Measurements from ENCODE around the gene MYL3. TPM values are rescaled to one million over a fixed set of nuclear protein-coding genes. Genes with fewer than 3 reads are reported as not detected.

The MYL3 gene
- total RNA-seq, 1 experiment from 2014 or later: not detected

GRCh38 chr3:46848271-46849044 lies 14.8 kb downstream of the MYL3 start:
- Histone ChIP-seq H3K36me3 (no peaks in the 10 kb centered on the region), H3K9me3 (replicated peaks) (no peaks in the 10 kb centered on the region), H3K27ac (no peak overlapping the region), H3K4me1 (0 out of 2 replicates have a peak, but pooled peaks cover 2% of the 10 kb centered on the region), H3K4me3 (no peak overlapping the region), H3K27me3 (no peaks in the 10 kb centered on the region)
- DNase-seq: peak; percentile 39 to 43

DNA sequence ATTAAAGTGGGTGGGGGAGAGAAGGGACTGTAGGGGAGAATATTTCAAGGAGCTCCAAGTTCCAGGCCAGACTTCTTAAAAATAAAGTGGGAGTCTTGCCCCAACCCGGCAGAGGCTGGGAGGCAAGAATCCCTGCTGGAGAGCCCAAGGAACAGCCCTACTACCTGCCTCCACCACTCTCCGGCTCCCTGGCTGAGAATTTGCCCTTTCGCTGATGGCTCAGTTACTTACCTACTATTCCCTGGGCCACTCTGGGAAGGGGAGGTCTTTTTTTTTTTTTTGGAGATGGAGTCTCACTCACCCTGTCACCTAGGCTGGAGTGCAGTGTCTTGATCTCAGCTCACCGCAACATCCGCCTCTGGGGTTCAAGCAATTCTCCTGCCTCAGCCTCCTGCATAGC lies 15.5 kb downstream of the MYL3 start:
- no peak for DNase-seq
- 0 out of 2 replicates have a peak, but pooled peaks cover 2% of the 10 kb centered on the region for H3K4me1 ChIP-seq

DNA sequence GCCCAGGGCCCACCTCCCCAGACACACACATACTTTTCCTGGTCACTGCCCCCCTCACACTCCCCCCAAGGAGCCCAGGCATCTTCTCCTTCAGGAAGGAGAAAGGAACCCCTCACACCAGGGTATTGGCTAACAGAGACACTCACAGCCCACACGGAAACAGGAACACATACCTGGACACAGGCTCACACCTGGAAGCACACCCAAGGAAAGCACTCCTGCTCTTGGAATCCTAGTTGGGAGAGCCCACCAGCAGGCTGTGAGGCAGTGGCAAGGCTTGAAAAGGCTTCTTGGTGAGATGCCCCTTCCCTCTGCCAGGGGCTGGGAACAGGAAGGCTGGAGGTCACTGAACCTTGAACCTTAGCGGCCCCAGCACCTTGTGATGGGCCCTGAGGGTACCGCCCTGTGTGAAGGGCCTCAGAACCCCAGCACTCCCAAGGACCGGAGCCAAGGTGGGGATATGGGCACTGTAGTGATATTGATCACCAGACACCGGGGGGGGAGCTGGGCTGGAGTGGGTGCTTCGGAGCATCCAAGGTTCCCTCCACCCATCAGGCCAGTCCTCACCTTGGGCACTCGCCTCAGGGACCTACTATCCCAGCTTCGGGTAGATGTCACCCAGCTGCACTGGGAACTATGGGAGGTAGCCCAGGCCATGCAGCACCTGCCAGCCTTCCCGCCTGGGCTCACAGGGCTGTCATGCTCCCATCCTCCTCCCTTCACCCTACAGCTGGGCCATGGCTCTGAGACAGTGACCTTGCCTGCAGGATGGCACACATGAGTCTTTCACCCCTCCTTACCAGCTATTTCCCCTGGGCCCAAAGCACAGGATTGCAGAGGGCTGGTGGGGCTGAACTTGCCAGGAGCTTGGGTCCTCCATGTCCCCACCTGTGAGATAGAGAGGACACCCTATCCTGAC lies 16.4 kb downstream of the MYL3 start:
- Histone ChIP-seq H3K4me3 (peak overlapping the region; percentile 65), H3K27me3 (no peaks in the 10 kb centered on the region), H3K4me1 (0 out of 2 replicates have a peak, but pooled peaks cover 2% of the 10 kb centered on the region), H3K9me3 (replicated peaks) (no peaks in the 10 kb centered on the region), H3K27ac (peak overlapping the region; percentile 93; the same call in 1 of the 2 replicates), H3K36me3 (no peaks in the 10 kb centered on the region)
- peak in 1 of 2 experiments; percentile 0 for DNase-seq

More for the DNA sequence above, 15.5 kb downstream of the MYL3 start:
- no peaks in the 10 kb centered on the region for H3K9me3 ChIP-seq (replicated peaks)
- no peaks in the 10 kb centered on the region for H3K27me3 ChIP-seq
- no peak overlapping the region for H3K27ac ChIP-seq
- no peak overlapping the region for H3K4me3 ChIP-seq
- H3K36me3 ChIP-seq: no peaks in the 10 kb centered on the region

- H3K27ac ChIP-seq: peak overlapping the region; percentile 93
- DNase-seq: peak; percentile 87 to 88
- peak overlapping the region; percentile 65 for H3K4me3 ChIP-seq
- H3K36me3 ChIP-seq: no peaks in the 10 kb centered on the region
- 0 out of 2 replicates have a peak, but pooled peaks cover 2% of the 10 kb centered on the region for H3K4me1 ChIP-seq
- no peaks in the 10 kb centered on the region for H3K9me3 ChIP-seq (replicated peaks)
- H3K27me3 ChIP-seq: no peaks in the 10 kb centered on the region
Measured at GRCh38 chr3:46845860-46846623, 17.2 kb downstream of the MYL3 start.

DNA sequence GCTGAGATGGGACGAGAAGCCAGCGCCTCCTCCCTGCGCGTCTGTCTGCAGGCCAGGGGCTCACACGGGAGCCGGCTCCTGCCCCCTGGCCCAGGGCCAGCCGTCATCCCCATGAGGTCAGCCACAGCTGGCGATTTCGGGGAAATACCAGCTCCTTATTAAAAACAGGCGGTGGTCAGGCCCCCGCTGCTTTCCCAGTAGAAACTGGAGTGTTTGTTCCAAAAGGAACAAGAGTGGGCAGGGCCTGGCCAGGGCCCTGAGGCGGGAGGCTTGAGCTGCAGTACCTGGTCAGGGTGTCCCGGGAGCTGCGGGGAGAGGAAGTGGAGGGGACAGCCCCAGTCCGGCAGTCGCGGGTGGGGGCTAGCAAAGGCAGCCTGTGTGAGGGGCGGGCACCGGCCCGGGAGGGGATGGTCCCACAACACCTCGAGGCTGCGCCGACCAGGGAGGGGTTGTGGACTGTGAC lies 17.8 kb downstream of the MYL3 start:
- Histone ChIP-seq H3K4me3 (peak overlapping the region; percentile 65), H3K27me3 (no peaks in the 10 kb centered on the region), H3K27ac (peak overlapping the region; percentile 93), H3K9me3 (replicated peaks) (0 out of 2 replicates have a peak, but pooled peaks cover 1% of the 10 kb centered on the region), H3K4me1 (0 out of 2 replicates have a peak, but pooled peaks cover 2% of the 10 kb centered on the region), H3K36me3 (no peaks in the 10 kb centered on the region)
- DNase-seq: peak; percentile 83 to 88

- Histone ChIP-seq H3K27ac (peak overlapping the region; percentile 93), H3K27me3 (no peaks in the 10 kb centered on the region)
Measured at GRCh38 chr3:46844881-46845312, 18.3 kb downstream of the MYL3 start.

GRCh38 chr3:46844397-46844796 lies 18.8 kb downstream of the MYL3 start:
- Histone ChIP-seq H3K27me3 (no peaks in the 10 kb centered on the region), H3K27ac (no peak overlapping the region), H3K9me3 (replicated peaks) (0 out of 2 replicates have a peak, but pooled peaks cover 2% of the 10 kb centered on the region), H3K4me3 (no peak overlapping the region), H3K4me1 (0 out of 2 replicates have a peak, but pooled peaks cover 2% of the 10 kb centered on the region), H3K36me3 (no peaks in the 10 kb centered on the region)
- DNase-seq: no peak

More at GRCh38 chr3:46844881-46845312, 18.3 kb downstream of the MYL3 start:
- DNase-seq: no peak
- 0 out of 2 replicates have a peak, but pooled peaks cover 2% of the 10 kb centered on the region for H3K9me3 ChIP-seq (replicated peaks)
- H3K4me1 ChIP-seq: 0 out of 2 replicates have a peak, but pooled peaks cover 2% of the 10 kb centered on the region
- H3K4me3 ChIP-seq: peak overlapping the region; percentile 65
- H3K36me3 ChIP-seq: no peaks in the 10 kb centered on the region

DNA sequence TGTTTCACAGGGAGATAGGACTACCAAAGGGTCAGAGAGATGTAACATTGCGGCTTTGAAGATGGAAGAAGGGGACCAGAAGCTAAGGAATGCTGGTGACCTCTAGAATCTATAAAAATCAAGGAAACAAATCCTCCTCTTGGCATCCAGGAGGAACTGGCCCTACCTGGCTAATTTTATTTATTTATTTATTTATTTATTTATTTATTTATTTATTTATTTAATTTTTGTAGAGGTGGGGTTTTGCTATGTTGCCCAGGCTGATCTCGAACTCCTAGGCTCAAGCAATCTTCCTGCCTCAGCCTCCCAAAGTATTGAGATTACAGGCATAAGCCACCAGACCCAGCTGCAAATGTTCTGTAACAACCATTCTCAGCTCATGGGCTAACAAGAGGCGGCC lies 19.7 kb downstream of the MYL3 start:
- H3K9me3 ChIP-seq (replicated peaks): peaks cover 2% of the 10 kb centered on the region; the same call in 1 of the 2 replicates
- no peak for DNase-seq
- no peaks in the 10 kb centered on the region for H3K27me3 ChIP-seq
- 0 out of 2 replicates have a peak, but pooled peaks cover 2% of the 10 kb centered on the region for H3K4me1 ChIP-seq
- H3K27ac ChIP-seq: no peak overlapping the region
- no peak overlapping the region for H3K4me3 ChIP-seq
- H3K36me3 ChIP-seq: no peaks in the 10 kb centered on the region

DNA sequence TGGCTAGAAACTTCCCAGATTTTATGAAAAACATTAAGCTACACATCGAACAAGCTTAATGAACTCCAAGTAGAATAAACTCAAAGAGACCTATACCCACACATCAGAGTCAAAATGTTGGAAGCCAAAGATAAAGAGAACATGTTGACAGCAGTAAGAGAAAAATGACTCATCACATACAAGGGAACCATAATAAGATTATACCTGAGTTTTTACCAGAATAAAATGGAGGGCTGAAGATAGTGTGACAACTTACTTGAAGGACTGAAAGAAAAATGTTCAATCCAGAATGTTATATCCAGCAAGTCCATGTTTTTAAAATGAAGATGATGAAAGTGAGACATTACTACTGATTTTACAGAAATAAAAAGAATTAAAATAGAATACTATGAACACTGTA lies 22.8 kb downstream of the MYL3 start:
- H3K4me1 ChIP-seq: no peaks in the 10 kb centered on the region
- H3K36me3 ChIP-seq: no peaks in the 10 kb centered on the region
- H3K4me3 ChIP-seq: no peak overlapping the region
- no peaks in the 10 kb centered on the region for H3K27me3 ChIP-seq
- no peak overlapping the region for H3K27ac ChIP-seq
- H3K9me3 ChIP-seq (replicated peaks): peaks cover 2% of the 10 kb centered on the region; the same call in 1 of the 2 replicates
- no peak for DNase-seq

- no peak overlapping the region for H3K27ac ChIP-seq
- H3K4me3 ChIP-seq: no peak overlapping the region
- no peak for DNase-seq
- H3K9me3 ChIP-seq (replicated peaks): peaks cover 2% of the 10 kb centered on the region; the same call in 1 of the 2 replicates
- H3K27me3 ChIP-seq: no peaks in the 10 kb centered on the region
- no peaks in the 10 kb centered on the region for H3K4me1 ChIP-seq
- no peaks in the 10 kb centered on the region for H3K36me3 ChIP-seq
Measured at GRCh38 chr3:46838301-46838700, 24.9 kb downstream of the MYL3 start.

GRCh38 chr3:46835491-46835890 lies 27.8 kb downstream of the MYL3 start:
- H3K4me3 ChIP-seq: no peak overlapping the region
- no peaks in the 10 kb centered on the region for H3K36me3 ChIP-seq
- peaks cover 2% of the 10 kb centered on the region; the same call in 1 of the 2 replicates for H3K9me3 ChIP-seq (replicated peaks)
- no peaks in the 10 kb centered on the region; the same call in 1 of the 2 replicates for H3K27me3 ChIP-seq
- H3K4me1 ChIP-seq: no peaks in the 10 kb centered on the region
- DNase-seq: no peak
- no peak overlapping the region for H3K27ac ChIP-seq

DNA sequence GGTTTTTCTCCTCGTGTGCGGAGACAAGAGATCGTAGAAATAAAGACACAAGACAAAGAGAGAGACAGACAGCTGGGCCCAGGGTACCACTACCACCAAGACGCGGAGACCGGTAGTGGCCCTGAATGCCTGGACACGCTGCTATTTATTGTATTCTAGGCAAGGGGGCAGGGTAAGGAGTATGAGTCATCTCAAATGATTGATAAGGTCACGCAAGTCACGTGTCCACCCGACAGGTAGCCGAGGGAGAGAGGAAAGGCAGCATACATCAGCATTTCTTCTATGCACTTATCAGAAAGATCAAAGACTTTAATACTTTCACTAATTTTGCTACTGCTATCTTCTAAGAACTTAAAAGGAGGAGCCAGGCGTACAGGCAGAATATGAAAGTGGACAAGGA lies 28.2 kb downstream of the MYL3 start:
- no peaks in the 10 kb centered on the region; the same call in 1 of the 2 replicates for H3K27me3 ChIP-seq
- no peaks in the 10 kb centered on the region for H3K4me1 ChIP-seq
- no peak overlapping the region for H3K27ac ChIP-seq
- no peak for DNase-seq
- no peaks in the 10 kb centered on the region; the same call in 1 of the 2 replicates for H3K9me3 ChIP-seq (replicated peaks)
- H3K36me3 ChIP-seq: no peaks in the 10 kb centered on the region
- H3K4me3 ChIP-seq: no peak overlapping the region

DNA sequence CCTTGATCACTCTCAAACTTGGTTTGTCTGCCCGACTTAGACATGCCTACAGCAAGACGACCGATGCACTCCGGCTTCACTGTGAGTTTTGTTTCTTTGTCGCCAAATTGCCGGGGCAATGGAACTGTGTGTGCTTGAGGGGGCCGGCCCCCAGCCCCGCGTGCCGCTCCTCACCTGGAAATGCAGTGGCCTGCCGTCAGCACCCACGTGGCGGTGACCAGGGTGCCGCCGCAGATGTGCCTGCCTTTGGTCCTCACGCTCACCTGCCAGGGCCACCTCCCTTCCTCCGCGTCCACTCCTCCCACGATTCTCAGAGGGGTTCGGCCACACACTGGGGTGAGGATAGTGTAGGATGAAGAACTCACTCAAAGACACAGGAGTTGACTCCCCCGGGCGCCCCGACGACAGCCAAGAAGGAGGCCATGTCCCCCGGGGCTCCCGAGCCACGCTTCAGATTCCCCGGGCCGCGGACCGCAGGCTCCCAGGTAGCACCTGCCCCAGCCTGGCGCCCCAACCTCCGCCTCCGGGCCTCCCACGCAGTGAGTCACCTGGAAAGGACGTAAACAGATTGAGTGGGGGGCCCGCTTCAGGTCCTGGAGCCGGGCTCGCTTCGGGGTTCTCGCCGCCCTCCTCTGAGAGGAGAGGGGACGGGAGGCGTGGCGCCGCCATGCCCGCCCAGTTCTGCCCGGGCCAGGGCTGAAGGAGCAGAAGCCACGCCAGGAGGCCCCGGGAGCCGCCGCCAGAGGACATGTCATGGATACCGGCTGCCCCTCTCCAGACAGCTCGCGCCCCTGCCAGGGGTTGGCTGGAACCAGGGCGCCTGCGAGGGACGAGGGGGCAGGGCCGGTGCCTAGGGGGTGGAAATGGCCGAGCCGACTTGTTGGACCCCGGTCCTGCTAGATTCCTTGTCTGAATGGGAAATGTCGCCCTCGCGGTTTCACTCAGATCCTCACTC lies 29.6 kb downstream of the MYL3 start:
- H3K4me3 ChIP-seq: no peak overlapping the region
- H3K27ac ChIP-seq: no peak overlapping the region
- no peaks in the 10 kb centered on the region for H3K36me3 ChIP-seq
- no peaks in the 10 kb centered on the region for H3K4me1 ChIP-seq
- H3K27me3 ChIP-seq: no peaks in the 10 kb centered on the region; the same call in 1 of the 2 replicates
- H3K9me3 ChIP-seq (replicated peaks): no peaks in the 10 kb centered on the region; the same call in 1 of the 2 replicates
- DNase-seq: no peak
